GM13976 (cell line): ENCODE data around the gene CFAP100.

Experiments used
- DNase-seq: peaks from one replicate; pipeline ENCODE4 v3.0.0; 2012; ENCODE audit warnings: low spot score
- CTCF ChIP-seq: IDR thresholded peaks from 2 replicates; pipeline ENCODE4 v1.5.1; 2012; ENCODE audit warnings: borderline replicate concordance, mild to moderate bottlenecking; ENCODE audit not compliant: insufficient read depth; ENCODE audit errors: extremely low read depth, missing control alignments, control extremely low read depth
- in situ Hi-C: fragments of 300-500 bp; cut with MboI; formaldehyde crosslinking; loops from one replicate; pipeline ENCODE4 v1.12.0; 2022; ENCODE audit warnings: low sequenced_read_pairs, mixed read lengths, inconsistent platforms; ENCODE audit not compliant: unreplicated experiment

The CFAP100 gene

GRCh38 chr3:126450744-126451143, 56.0 kb downstream of the CFAP100 start:
- in situ Hi-C loops: no loop called here
- TF ChIP-seq CTCF: no peak
- DNase-seq: no peak

GRCh38 chr3:126451511-126451910, 56.8 kb downstream of the CFAP100 start:
- no peak for TF ChIP-seq CTCF
- DNase-seq: no peak
- in situ Hi-C loops: no loop called here

- no peak for TF ChIP-seq CTCF
- in situ Hi-C loops: no loop called here
- DNase-seq: no peak
These were observed 57.5 kb downstream of the CFAP100 start for GRCh38 chr3:126452213-126452612.

GRCh38 chr3:126454025-126454424, 59.3 kb downstream of the CFAP100 start:
- TF ChIP-seq CTCF: no peak
- in situ Hi-C loops: no loop called here
- no peak for DNase-seq

GRCh38 chr3:126454437-126455198, 59.9 kb downstream of the CFAP100 start:
- no peak for DNase-seq
- in situ Hi-C loops: no loop called here
- no peak for TF ChIP-seq CTCF

- in situ Hi-C loops: no loop called here
- no peak for DNase-seq
- no peak for TF ChIP-seq CTCF
These were observed 61.5 kb downstream of the CFAP100 start for GRCh38 chr3:126456211-126456610.
